Occipital lobe (tissue), 3 donors: ENCODE measurements around the gene NR2C2AP. TPM values are rescaled to one million over a fixed set of nuclear protein-coding genes. Genes with fewer than 3 reads are reported as not detected.

ENCODE experiments used
- DNase-seq: peaks from one replicate; lab custom pipeline; 2025; lab: John Stamatoyannopoulos, UW
- small RNA-seq: library from RNA; depleted of rRNA; stranded (forward); fragments of <200 nt; gene quantifications from one replicate; pipeline ENCODE3, GENCODE V24; 2014
- total RNA-seq: library from RNA; depleted of rRNA; stranded (reverse); fragments of >200 nt; gene quantifications from one replicate; pipeline ENCODE4 v1.2.3, GENCODE V29; 2014

NR2C2AP gene
- total RNA-seq, 1 donor from 2014 or later, result 12.6 TPM

DNA sequence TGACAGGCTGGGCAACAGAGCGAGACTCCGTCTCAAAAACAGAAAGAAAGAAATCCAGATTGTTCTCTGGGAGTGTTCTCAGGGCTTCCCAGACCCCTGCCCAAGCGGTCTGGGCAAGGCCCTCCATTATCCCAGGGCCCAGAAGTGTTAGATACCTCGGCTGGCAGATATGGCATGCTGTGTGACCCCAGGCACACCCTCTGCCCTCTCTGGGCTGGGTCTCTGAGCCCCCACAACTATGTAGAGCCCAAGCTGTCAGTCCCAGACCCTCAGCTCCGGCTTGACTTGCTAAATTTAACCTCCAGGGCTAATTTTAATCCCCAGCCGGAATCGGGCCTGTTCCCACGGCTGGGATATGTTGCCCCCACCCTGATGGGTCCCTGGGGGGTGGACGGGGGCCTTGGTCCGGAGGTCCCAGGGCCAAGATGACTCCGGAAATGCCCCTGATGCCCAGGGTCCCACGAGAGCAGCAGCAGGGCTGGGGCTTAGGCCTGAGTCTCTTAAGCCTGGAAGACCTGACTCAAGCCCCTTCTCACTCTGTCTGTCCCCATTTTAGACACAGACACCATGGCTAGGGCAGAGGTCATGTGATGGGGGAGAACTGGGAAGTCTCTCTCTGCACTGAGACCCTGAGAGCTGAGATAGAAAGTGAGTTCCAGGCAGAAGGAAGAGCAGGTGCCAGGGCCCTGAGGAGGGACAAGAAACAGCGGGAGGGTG lies 50.4 kb downstream of the NR2C2AP start:
- no peak for DNase-seq

- no peak for DNase-seq
Observed at GRCh38 chr19:19151418-19151817, 51.8 kb downstream of the NR2C2AP start.

Small RNA genes lying within 50 kb of the gene (small RNA-seq; reads per million reads assigned to genes)
- not detected for gene RNU6-1028P

Other genes with a start within 250 kb of the NR2C2AP start
- gene SUGP2, start 169.9 kb downstream of the NR2C2AP start, total RNA-seq, result 102 TPM
- 47.4 TPM for gene ARMC6, start 169.8 kb downstream of the NR2C2AP start, total RNA-seq
- 12.6 TPM for gene SLC25A42, start 139.4 kb downstream of the NR2C2AP start, total RNA-seq
- gene TMEM161A, start 64.9 kb downstream of the NR2C2AP start, total RNA-seq, result 6.2 TPM
- gene MEF2B, start 33.2 kb downstream of the NR2C2AP start, total RNA-seq, result not detected
- gene BORCS8, start 11.3 kb downstream of the NR2C2AP start, total RNA-seq, result 14.5 TPM
- 14.5 TPM for gene RFXANK, start 11.2 kb downstream of the NR2C2AP start, total RNA-seq
- gene NCAN, start 8.5 kb upstream of the NR2C2AP start, total RNA-seq, result 161 TPM
- not detected for gene TM6SF2, start 69.9 kb upstream of the NR2C2AP start, total RNA-seq
- 14.5 TPM for gene SUGP1, start 117.1 kb upstream of the NR2C2AP start, total RNA-seq
- gene MAU2, start 117.4 kb upstream of the NR2C2AP start, total RNA-seq, result 31.7 TPM
- 14.2 TPM for gene GATAD2A, start 202.3 kb upstream of the NR2C2AP start, total RNA-seq